ENCODE data around the gene TAX1BP3. TPM values are rescaled to one million over a fixed set of nuclear protein-coding genes. Genes with fewer than 3 reads are reported as not detected.

The TAX1BP3 gene
- total and polyA plus RNA-seq, 9 of the 15 experiments (the other 6 are each of a cell fraction or from before 2014, with no cell fraction given): 0.99 to 14.5 (median 6.2) TPM

DNA sequence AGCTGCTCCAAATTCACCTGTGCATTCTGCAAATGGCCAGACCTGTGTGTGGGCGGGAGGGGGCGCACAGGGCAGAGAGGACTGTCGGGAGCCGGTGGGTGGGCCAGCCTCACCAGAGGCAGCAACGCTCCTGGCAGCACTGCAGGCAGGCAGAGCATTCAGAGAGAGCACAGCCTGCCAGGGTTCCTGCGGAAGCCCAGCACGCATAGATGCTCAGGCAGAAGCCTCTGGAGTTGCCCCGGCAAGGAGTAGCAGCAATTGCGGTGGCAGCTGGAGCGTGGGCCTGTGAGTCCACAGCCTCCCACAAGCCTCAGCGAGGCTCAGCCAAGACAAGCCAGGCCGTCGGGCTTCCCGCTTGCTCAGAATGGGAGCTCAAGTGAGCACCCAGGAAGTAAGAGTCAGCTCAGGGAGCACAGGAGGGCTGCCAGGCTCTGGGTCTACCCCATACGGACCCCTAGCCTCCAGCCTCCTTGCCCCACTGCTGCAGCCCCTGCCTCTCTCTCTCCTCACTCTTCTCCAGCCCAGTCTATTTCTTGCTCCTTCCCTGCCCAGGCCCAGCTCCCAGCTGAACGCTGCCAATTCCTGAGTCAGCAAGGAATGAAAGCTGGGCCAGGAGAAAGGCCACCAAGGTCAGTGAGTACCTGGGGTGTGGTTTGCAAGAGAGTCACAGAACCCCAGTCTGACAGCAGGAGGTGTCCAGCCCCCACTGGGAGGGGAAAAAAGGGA lies 9.9 kb upstream of the TAX1BP3 start:
- intact Hi-C loops (cut with micrococcal nuclease) (no loop called here), in situ Hi-C loops (cut with MboI) (no loop called here)
- FAIRE-seq (no peak), ATAC-seq (no peak; the same call in none of the 3 replicates), DNase-seq (ENCODE audit: extremely low read depth in 1 of 4, low spot score in 3 of 4) (no peak)
- ChIA-PET POLR2A (interaction anchor here (0.5 to 0.6 kb wide), 3 partner anchors 10 to 660 kb away, joined by 3 to 4 read pairs (median 3); partner anchors contain the start of gene EMC6), CTCF (ENCODE audit: low intra/inter-chr PET ratio) (no interaction called here)
- Histone ChIP-seq H3K9me1 (ENCODE audit: control insufficient read depth, insufficient read depth, low read length) (no peaks in the 10 kb centered on the region), H3K4me1 (replicated peaks in 1 of 2; ENCODE audit: control insufficient read depth in 2 of 2, insufficient read depth in 2 of 2, low read length in 2 of 2) (peaks cover 0 to 23% of the 10 kb centered on the region in 2 experiments; a peak in 2 of 5 replicates), H3K27me3 (ENCODE audit: control insufficient read depth in 2 of 2, insufficient read depth in 2 of 2, low read length in 2 of 2) (peaks cover 0 to 17% of the 10 kb centered on the region in 2 experiments; a peak in 3 of 5 replicates), H2AFZ (ENCODE audit: low read depth, low read length) (no peak overlapping the region), H3K9me3 (replicated peaks; ENCODE audit: control insufficient read depth, insufficient read depth, low read depth, low read length) (no peaks in the 10 kb centered on the region), H3K79me2 (ENCODE audit: control insufficient read depth, insufficient read depth, low read length) (no peaks in the 10 kb centered on the region), H3K4me2 (ENCODE audit: insufficient read depth, low read length) (no peak overlapping the region), H4K20me1 (replicated peaks; ENCODE audit: control insufficient read depth, insufficient read depth, low read length) (no peaks in the 10 kb centered on the region), H3K27ac (ENCODE audit: extremely low read depth, low read depth, low read length) (no peak overlapping the region), H3K9ac (ENCODE audit: insufficient read depth in 1 of 2, low read depth in 2 of 2, low read length in 2 of 2) (peak overlapping the region in 1 of 2 experiments; percentile 45; a peak in 1 of 4 replicates), H3K36me3 (ENCODE audit: control insufficient read depth, insufficient read depth, low read length) (no peaks in the 10 kb centered on the region), H3K4me3 (no peak overlapping the region)
- BruUV-seq (replicated peaks): no TSS peak
- 22% methylated on average over 13 of the region's 16 CpGs for WGBS (ENCODE audit: insufficient coverage, low coverage, missing lambda C conversion rate)
- TF ChIP-seq HNRNPL (IDR thresholded peaks at IDR 0.05; ENCODE audit: low read depth, low read length) (no peak), C11orf30 (IDR thresholded peaks at IDR 0.05; ENCODE audit: low read depth) (peak; percentile 20; the same call in 1 of the 2 replicates)

DNA sequence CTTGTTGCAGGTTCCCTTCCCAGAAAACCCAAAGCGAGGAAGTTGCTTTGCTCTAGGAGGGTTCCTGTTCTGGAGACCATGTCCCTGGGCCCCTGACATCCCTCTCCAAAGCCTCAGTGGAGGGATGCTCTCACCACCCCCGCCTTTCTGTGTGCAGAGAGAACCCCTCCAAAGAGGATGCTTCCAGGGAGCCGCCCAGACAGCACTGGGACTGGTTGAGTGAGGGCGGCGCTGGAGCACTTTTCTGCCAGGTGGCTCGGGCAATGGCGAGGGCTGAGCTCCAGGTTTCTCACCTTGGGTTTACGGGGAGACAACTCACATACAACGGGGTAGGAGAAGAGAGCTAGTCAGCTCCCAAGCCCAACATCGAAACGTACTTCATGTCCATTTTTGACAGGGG lies 7.5 kb upstream of the TAX1BP3 start:
- peaks cover 0 to 23% of the 10 kb centered on the region in 2 experiments; a peak in 3 of 5 replicates for H3K4me1 ChIP-seq (replicated peaks in 1 of 2; ENCODE audit: control insufficient read depth in 2 of 2, insufficient read depth in 2 of 2, low read length in 2 of 2)
- H3K4me2 ChIP-seq (ENCODE audit: insufficient read depth, low read length): no peak overlapping the region
- no TSS peak for BruUV-seq (replicated peaks)
- peaks cover 0 to 6% of the 10 kb centered on the region in 2 experiments; a peak in 3 of 5 replicates for H3K27me3 ChIP-seq (ENCODE audit: control insufficient read depth in 2 of 2, insufficient read depth in 2 of 2, low read length in 2 of 2)
- in situ Hi-C loops (cut with MboI): no loop called here
- H3K36me3 ChIP-seq (ENCODE audit: control insufficient read depth, insufficient read depth, low read length): peaks cover 2% of the 10 kb centered on the region; the same call in 1 of the 3 replicates
- H3K9ac ChIP-seq (ENCODE audit: insufficient read depth in 1 of 2, low read depth in 2 of 2, low read length in 2 of 2): no peak overlapping the region
- FAIRE-seq (no peak), ATAC-seq (no peak), DNase-seq (ENCODE audit: extremely low read depth in 1 of 4, low spot score in 3 of 4) (no peak)
- H4K20me1 ChIP-seq (replicated peaks; ENCODE audit: control insufficient read depth, insufficient read depth, low read length): no peaks in the 10 kb centered on the region
- no peaks in the 10 kb centered on the region for H3K79me2 ChIP-seq (ENCODE audit: control insufficient read depth, insufficient read depth, low read length)
- intact Hi-C loops (cut with micrococcal nuclease): no loop called here
- ChIA-PET POLR2A (interaction anchor here (0.7 kb wide), 1 partner anchor 435 kb away, joined by 3 read pairs; no protein-coding TSS in a partner anchor), CTCF (ENCODE audit: low intra/inter-chr PET ratio) (no interaction called here)
- WGBS (ENCODE audit: insufficient coverage, low coverage, missing lambda C conversion rate): 16% methylated on average over 11 of the region's 11 CpGs
- H3K9me1 ChIP-seq (ENCODE audit: control insufficient read depth, insufficient read depth, low read length): no peaks in the 10 kb centered on the region
- H2AFZ ChIP-seq (ENCODE audit: low read depth, low read length): no peak overlapping the region
- H3K27ac ChIP-seq (ENCODE audit: extremely low read depth, low read depth, low read length): no peak overlapping the region
- H3K9me3 ChIP-seq (replicated peaks; ENCODE audit: control insufficient read depth, insufficient read depth, low read depth, low read length): no peaks in the 10 kb centered on the region
- H3K4me3 ChIP-seq: no peak overlapping the region
- TF ChIP-seq MCM7 (IDR thresholded peaks at IDR 0.05): no peak
- TF ChIP-seq, protein P1, sequence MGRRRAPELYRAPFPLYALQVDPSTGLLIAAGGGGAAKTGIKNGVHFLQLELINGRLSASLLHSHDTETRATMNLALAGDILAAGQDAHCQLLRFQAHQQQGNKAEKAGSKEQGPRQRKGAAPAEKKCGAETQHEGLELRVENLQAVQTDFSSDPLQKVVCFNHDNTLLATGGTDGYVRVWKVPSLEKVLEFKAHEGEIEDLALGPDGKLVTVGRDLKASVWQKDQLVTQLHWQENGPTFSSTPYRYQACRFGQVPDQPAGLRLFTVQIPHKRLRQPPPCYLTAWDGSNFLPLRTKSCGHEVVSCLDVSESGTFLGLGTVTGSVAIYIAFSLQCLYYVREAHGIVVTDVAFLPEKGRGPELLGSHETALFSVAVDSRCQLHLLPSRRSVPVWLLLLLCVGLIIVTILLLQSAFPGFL (CRISPR knock-in tag; IDR thresholded peaks at IDR 0.05): no peak
- no peak for TF ChIP-seq ZNF830 (CRISPR knock-in tag; IDR thresholded peaks at IDR 0.05)
- no peak for TF ChIP-seq ZNF444 (CRISPR knock-in tag; IDR thresholded peaks at IDR 0.05)
- TF ChIP-seq THRB (CRISPR knock-in tag; conservative IDR thresholded peaks at IDR 0.05): no peak
- TF ChIP-seq BRD4 (IDR thresholded peaks at IDR 0.05): no peak

Measured in K562 (cell line).